OCI-M2 (cell line): ENCODE data around the gene PLVAP.

ENCODE experiments used
- DNase-seq: peaks from one replicate; lab custom pipeline; 2025; ENCODE audit not compliant: unreplicated experiment; lab: John Stamatoyannopoulos, UW

Gene PLVAP

GRCh38 chr19:17334414-17335409 lies 42.4 kb downstream of the PLVAP start, which contains the start of gene ANO8:
Gene ANO8 (minus strand): TSS chr19:17334855. CDS start chr19:17334670, 185 bp downstream.
- DNase-seq, result peak; percentile 96

DNA sequence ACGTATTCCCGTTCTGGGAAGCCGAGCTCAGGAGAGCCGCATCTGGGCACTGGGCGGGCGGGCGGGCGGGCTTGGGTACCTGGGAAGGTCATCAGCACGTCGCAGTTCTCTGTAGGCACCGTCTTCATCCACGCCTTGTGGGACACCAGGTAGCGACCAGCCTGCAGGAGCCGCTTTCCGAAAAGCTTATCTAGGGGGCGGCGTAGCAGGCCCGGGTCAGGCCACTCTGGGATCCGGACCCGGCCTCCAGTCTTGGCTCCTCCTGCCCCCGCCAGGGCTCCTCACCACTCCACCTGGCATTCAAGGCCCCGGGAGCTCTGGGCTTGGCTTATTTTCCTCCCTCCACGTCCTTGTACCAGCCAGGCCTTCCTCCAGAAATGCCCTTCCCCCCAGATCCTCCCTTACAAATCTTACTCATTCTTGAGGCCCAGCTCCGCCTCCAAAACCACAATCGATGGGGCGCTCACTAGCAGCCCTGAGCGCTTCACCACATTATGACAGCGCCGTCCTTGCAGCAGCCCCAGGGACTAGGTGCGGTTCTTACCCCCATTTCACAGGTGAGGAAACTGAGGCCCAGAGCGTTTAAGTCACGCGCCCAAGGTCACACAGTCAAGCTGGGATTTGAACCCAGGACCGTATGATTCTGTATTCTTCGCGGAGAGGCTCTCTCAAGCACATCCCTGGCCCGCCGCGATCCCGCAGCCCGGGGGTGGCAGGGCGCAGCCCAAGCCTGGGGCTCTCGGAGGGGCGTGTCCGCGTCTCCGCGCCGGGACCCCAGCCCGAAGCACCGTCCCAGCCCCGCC lies 43.3 kb downstream of the PLVAP start:
- no peak for DNase-seq

GRCh38 chr19:17332677-17333581 lies 44.2 kb downstream of the PLVAP start:
- DNase-seq, result no peak

DNA sequence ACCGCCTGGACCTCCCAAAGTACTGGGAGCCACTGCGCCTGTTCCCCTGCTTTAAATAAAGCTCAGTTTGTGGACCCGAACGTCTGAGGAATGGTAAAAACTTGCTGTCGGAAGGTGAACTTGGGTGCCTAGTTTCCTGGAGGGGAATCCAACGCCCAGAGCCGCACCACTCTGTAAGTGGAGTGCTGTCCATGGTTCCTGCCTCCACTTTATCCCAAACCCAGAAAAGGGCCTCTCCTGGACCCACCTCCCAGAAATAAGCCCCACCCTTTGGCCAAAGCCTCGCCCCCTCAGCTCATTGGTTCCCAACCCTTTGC lies 44.8 kb downstream of the PLVAP start:
- no peak for DNase-seq

DNA sequence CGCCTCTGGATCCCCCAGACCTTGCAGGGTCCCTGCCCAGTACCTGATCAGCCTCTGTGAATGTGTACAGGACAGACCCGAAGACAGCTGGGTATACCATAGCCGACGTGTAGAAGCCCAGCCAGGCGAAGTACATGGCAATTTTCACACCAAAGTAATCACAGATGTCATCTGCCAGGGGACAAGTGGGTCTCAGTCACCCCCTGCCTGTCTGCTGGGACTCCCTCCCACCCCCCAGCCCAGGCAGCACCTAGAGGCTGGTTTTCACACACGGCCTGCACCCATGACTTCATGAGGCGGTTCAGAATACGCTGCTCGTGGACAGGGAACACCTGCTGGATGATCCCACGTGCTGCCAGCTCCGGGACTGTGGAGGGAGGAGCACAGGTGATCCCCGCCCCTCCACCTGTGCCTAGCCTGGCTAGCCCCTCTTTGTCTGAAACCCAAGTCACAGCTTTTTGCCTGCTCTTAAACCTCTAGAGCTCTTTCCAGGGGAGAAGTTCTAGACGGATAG lies 46.0 kb downstream of the PLVAP start:
- DNase-seq, result no peak

GRCh38 chr19:17330262-17331044 lies 46.7 kb downstream of the PLVAP start:
- DNase-seq, result no peak

GRCh38 chr19:17329366-17330261 lies 47.5 kb downstream of the PLVAP start:
- DNase-seq, result no peak

- no peak for DNase-seq
These were observed 48.4 kb downstream of the PLVAP start for GRCh38 chr19:17328517-17329365.

DNA sequence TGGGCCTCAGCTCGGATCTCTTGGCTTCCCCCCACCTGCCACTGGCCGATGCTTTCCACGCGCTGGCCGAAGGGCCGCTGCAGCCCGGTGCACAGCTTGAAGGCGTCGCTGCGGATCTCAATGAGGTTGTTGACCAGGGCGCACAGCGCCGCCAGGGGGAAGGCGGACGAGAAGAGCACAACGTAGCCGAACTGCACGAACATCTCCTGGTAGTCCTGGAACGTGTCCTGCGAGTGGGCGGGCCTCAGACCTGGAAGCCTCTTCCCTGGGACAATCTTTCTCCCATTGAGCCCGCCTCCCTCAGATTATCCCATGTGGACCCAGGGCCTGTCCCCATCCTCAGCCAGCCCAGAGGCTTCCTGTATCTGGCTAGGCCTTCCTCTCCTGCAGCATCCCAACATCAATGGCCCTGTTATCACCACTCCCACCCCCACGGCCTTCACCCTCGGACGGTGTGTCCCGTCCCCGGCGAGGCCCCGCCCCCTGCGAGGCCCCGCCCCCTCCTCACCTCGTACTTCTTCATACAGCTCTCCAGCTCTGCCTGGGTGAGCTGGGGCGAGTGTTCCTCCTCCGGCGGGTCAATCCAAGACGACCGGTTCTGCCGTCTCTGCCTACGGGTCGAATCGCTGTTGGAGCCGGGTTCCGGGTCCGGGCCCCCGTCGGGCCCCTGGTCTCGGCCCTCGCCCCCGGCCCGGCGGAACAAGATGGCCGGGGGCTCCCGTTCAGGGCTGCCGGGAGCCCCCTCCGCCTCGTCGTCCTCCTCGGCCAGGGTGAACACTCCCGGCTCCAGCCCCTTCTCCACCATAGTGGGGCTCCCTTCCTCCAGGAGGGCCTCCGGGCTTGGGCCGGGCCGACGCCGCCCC lies 49.3 kb downstream of the PLVAP start:
- DNase-seq, result no peak

DNA sequence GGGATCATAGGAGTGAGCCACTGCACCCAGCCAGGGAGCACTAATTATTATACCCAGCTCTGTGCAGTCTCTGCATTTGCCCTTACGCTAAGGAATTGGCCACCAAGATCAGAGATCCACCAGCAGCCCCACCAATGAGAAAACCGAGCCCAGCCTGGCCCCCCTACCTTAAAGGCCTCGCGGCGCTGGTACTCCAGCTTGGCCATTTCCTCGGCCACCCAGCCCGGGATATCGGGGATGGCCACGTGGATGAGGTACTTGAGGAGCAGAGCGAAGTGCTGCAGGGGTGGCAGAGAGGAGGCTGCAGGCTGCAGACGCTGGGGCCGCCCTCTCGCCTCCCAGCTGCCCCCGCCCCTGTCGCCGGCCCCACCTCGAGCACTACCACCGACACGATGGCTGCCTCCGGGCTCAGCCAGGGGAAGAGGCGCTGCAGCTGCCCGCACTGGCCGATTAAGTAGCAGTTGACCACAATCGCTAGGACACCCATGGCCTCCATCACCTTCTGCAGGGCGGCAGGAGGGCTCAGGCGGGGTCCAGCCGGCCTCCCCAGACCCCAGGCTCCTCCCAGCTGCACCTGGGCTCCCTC lies 50.0 kb downstream of the PLVAP start:
- DNase-seq, result no peak

DNA sequence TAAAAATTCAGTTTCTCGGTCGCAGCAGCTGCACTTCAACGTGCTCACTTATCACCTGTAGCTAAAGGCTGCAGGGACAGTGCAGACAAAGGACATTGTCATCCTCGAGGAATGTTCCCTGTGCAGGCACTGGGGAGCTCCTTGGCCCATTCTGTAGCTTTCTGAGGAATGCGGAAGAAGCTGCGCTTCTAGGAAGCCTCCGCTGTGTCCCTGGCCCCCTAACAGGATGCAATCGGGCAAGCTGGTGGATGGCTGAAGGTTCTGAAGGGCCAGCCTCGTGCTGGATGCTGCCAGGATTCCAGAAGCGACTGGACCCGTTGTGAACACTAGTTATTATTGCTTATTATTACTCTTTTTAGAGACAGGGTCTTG lies 50.6 kb downstream of the PLVAP start:
- no peak for DNase-seq

- DNase-seq, result no peak
These were observed 51.1 kb downstream of the PLVAP start for GRCh38 chr19:17325881-17326594.

- no peak for DNase-seq
These were observed 52.0 kb downstream of the PLVAP start for GRCh38 chr19:17325133-17325532.

- no peak for DNase-seq
These were observed 52.6 kb downstream of the PLVAP start for GRCh38 chr19:17324357-17325114.

GRCh38 chr19:17323964-17324332 lies 53.2 kb downstream of the PLVAP start:
- DNase-seq, result no peak
